ENCODE measurements around the gene SYT12. TPM values are rescaled to one million over a fixed set of nuclear protein-coding genes. Genes with fewer than 3 reads are reported as not detected.
A peak's percentile ranks its signal among the peaks of the same experiment; 100 is the strongest.

The SYT12 gene
- total and polyA plus RNA-seq, 9 of the 15 experiments (the other 6 are each of a cell fraction or from before 2014, with no cell fraction given) = 0.03 to 0.11 (median 0.03) TPM; not detected in 4

GRCh38 chr11:67006029-67006884, 16.7 kb upstream of the SYT12 start (continued):
- TF ChIP-seq ZNF143 (CRISPR knock-in tag; IDR thresholded peaks at IDR 0.05) (0 out of 2 replicates have a peak, but pooled peaks have one; percentile 26), CBFB (CRISPR knock-in tag; IDR thresholded peaks at IDR 0.05) (no peak), ZNF639 (CRISPR knock-in tag; conservative IDR thresholded peaks at IDR 0.05 in 1 of 2, IDR thresholded peaks at IDR 0.05 in 1 of 2) (no peak), E2F4 (CRISPR knock-in tag; IDR thresholded peaks at IDR 0.05; ENCODE audit: low read depth) (no peak), HOXB6 (CRISPR knock-in tag; IDR thresholded peaks at IDR 0.05; ENCODE audit: borderline replicate concordance) (no peak), BRF1 (IDR thresholded peaks at IDR 0.05; ENCODE audit: borderline replicate concordance, extremely low read depth, insufficient read length) (no peak), EP300 (IDR thresholded peaks at IDR 0.05; ENCODE audit: low read length) (no peak), ZNF592 (IDR thresholded peaks at IDR 0.05) (no peak), NFYB (IDR thresholded peaks at IDR 0.05; ENCODE audit: extremely low read depth, insufficient read length) (peak; percentile 82), MNT (conservative IDR thresholded peaks at IDR 0.05) (no peak), RBFOX2 (IDR thresholded peaks at IDR 0.05; ENCODE audit: low read depth, low read length) (no peak), PHF8 (IDR thresholded peaks at IDR 0.05; ENCODE audit: borderline replicate concordance, low read length) (peak; percentile 15; the same call in 1 of the 2 replicates), RUNX1 (IDR thresholded peaks at IDR 0.05; ENCODE audit: low read depth) (no peak), TAF1 (IDR thresholded peaks at IDR 0.05; ENCODE audit: control insufficient read depth, extremely low read depth, insufficient read depth, low read length, severe bottlenecking) (no peak), MEF2D (tag; conservative IDR thresholded peaks at IDR 0.05; ENCODE audit: low read depth) (peak; percentile 72; the same call in 1 of the 2 replicates)

Measured in K562 (cell line).